ENCODE data around the gene WDR72.

WDR72 gene

DNA sequence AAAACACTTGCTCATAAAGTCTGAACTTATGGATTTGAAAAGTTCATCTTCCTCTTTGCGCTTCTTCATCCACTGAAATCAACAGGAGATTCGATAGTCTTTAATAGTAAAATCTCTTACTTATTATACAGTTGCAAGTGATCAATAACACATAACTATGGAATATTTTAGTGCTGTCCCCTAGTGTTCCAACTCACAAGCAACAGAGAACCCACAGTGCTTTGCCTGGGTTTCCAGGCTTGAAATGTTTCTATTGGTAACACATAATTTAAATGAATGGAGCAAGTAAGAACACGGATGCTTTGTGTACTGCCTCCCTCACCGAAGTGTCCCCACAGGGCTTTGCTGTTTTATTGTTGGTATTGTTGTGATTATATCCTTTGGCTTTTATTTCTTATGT is 93.5 kb downstream of the WDR72 start:
- Histone ChIP-seq H3K79me2 (ENCODE audit: insufficient read depth, low read length) (no peaks in the 10 kb centered on the region), H2AFZ (ENCODE audit: low read length) (no peak overlapping the region), H3K27me3 (ENCODE audit: insufficient read depth, low read length, poor library complexity, severe bottlenecking) (no peaks in the 10 kb centered on the region), H3K36me3 (ENCODE audit: insufficient read depth, low read length) (no peaks in the 10 kb centered on the region), H3K4me3 (ENCODE audit: low read length, poor library complexity, severe bottlenecking) (no peak overlapping the region), H3K4me1 (ENCODE audit: insufficient read depth, low read length, poor library complexity, severe bottlenecking) (no peaks in the 10 kb centered on the region), H4K20me1 (ENCODE audit: insufficient read depth, low read length, poor library complexity, severe bottlenecking) (no peaks in the 10 kb centered on the region), H3K9me2 (replicated peaks; ENCODE audit: low read depth, low read length) (no peaks in the 10 kb centered on the region), H3F3A (ENCODE audit: low read depth) (no peaks in the 10 kb centered on the region), H3K9ac (ENCODE audit: low read depth, low read length, poor library complexity, severe bottlenecking) (no peak overlapping the region), H3K4me2 (ENCODE audit: low read depth, low read length, poor library complexity, severe bottlenecking) (no peak overlapping the region), H3K9me3 (ENCODE audit: insufficient read depth, low read depth, low read length) (no peaks in the 10 kb centered on the region)
- TF ChIP-seq, protein P1, sequence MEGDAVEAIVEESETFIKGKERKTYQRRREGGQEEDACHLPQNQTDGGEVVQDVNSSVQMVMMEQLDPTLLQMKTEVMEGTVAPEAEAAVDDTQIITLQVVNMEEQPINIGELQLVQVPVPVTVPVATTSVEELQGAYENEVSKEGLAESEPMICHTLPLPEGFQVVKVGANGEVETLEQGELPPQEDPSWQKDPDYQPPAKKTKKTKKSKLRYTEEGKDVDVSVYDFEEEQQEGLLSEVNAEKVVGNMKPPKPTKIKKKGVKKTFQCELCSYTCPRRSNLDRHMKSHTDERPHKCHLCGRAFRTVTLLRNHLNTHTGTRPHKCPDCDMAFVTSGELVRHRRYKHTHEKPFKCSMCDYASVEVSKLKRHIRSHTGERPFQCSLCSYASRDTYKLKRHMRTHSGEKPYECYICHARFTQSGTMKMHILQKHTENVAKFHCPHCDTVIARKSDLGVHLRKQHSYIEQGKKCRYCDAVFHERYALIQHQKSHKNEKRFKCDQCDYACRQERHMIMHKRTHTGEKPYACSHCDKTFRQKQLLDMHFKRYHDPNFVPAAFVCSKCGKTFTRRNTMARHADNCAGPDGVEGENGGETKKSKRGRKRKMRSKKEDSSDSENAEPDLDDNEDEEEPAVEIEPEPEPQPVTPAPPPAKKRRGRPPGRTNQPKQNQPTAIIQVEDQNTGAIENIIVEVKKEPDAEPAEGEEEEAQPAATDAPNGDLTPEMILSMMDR (conservative IDR thresholded peaks at IDR 0.05; ENCODE audit: low read length): peak; percentile 19; the same call in 1 of the 2 replicates
- no peak for TF ChIP-seq EZH2phosphoT487 (IDR thresholded peaks at IDR 0.05; ENCODE audit: borderline replicate concordance)

DNA sequence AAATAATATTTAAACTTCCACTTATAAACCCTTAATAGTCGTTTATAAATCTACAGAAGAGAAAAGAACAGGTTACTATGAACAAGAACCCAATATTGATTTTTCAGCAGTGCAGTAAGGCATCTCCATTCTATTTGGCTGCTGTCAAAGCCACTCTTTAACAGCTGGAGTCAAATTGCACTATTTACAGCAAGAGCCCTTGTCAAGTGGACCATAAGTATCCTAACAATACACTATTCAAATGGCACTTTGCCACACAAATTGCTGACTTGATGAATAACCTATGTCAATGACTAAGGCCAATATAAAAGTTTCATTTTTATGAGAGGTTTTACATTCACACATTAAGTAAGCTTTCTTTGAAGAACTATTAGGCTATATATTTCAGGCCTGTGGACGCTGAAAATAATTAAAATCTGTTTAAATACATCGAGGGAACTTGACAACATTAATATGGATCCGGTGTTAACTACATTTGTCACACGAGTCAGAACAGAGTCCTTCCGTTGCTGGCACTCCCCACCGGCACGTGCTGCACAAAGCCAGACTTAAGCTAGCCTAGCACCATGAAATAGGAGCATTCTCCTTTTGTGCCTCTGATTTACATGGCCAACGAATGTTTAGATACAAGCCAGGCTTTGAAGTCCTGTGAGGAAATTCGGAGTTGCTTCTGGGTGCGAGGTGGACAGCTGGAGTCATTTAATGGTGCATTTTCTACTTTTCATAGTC is 100.5 kb downstream of the WDR72 start:
- H4K20me1 ChIP-seq (ENCODE audit: insufficient read depth, low read length, poor library complexity, severe bottlenecking): no peaks in the 10 kb centered on the region
- no peak overlapping the region for H3K4me2 ChIP-seq (ENCODE audit: low read depth, low read length, poor library complexity, severe bottlenecking)
- no peaks in the 10 kb centered on the region for H3F3A ChIP-seq (ENCODE audit: low read depth)
- H3K9me2 ChIP-seq (replicated peaks; ENCODE audit: low read depth, low read length): no peaks in the 10 kb centered on the region
- no peaks in the 10 kb centered on the region for H3K4me1 ChIP-seq (ENCODE audit: insufficient read depth, low read length, poor library complexity, severe bottlenecking)
- no peak overlapping the region for H3K9ac ChIP-seq (ENCODE audit: low read depth, low read length, poor library complexity, severe bottlenecking)
- no peaks in the 10 kb centered on the region for H3K36me3 ChIP-seq (ENCODE audit: insufficient read depth, low read length)
- H3K9me3 ChIP-seq (ENCODE audit: insufficient read depth, low read depth, low read length): no peaks in the 10 kb centered on the region
- TF ChIP-seq, protein P1 (conservative IDR thresholded peaks at IDR 0.05; ENCODE audit: low read length): no peak
- no peak for TF ChIP-seq EZH2phosphoT487 (IDR thresholded peaks at IDR 0.05; ENCODE audit: borderline replicate concordance)
- no peaks in the 10 kb centered on the region for H3K27me3 ChIP-seq (ENCODE audit: insufficient read depth, low read length, poor library complexity, severe bottlenecking)
- no peak overlapping the region for H2AFZ ChIP-seq (ENCODE audit: low read length)
- H3K4me3 ChIP-seq (ENCODE audit: low read length, poor library complexity, severe bottlenecking): no peak overlapping the region
- no peaks in the 10 kb centered on the region for H3K79me2 ChIP-seq (ENCODE audit: insufficient read depth, low read length)

DNA sequence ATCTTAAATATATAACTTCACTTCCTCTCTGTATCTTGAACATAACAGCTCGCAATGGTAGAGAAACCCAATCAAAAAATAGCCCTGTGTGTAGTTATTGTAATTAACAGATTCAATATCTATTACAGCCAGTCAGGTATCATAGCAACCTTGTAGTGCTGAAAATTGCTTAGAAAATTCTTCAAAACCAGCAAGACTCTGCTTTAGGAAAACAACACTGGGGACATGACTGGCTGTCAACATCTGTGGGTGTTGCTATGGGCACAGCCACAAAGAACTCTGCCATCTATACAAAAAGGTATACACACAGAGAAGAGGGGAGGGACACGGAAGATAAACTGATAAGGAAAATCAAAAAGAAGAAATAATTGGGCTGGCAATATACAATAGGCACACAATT is 101.2 kb downstream of the WDR72 start:
- TF ChIP-seq, protein P1 (conservative IDR thresholded peaks at IDR 0.05; ENCODE audit: low read length): no peak
- TF ChIP-seq EZH2phosphoT487 (IDR thresholded peaks at IDR 0.05; ENCODE audit: borderline replicate concordance): no peak
- no peaks in the 10 kb centered on the region for H3K79me2 ChIP-seq (ENCODE audit: insufficient read depth, low read length)
- no peaks in the 10 kb centered on the region for H4K20me1 ChIP-seq (ENCODE audit: insufficient read depth, low read length, poor library complexity, severe bottlenecking)
- H3K9ac ChIP-seq (ENCODE audit: low read depth, low read length, poor library complexity, severe bottlenecking): no peak overlapping the region
- H3K9me3 ChIP-seq (ENCODE audit: insufficient read depth, low read depth, low read length): no peaks in the 10 kb centered on the region
- H3K4me3 ChIP-seq (ENCODE audit: low read length, poor library complexity, severe bottlenecking): no peak overlapping the region
- no peaks in the 10 kb centered on the region for H3F3A ChIP-seq (ENCODE audit: low read depth)
- no peaks in the 10 kb centered on the region for H3K4me1 ChIP-seq (ENCODE audit: insufficient read depth, low read length, poor library complexity, severe bottlenecking)
- no peaks in the 10 kb centered on the region for H3K36me3 ChIP-seq (ENCODE audit: insufficient read depth, low read length)
- H3K27me3 ChIP-seq (ENCODE audit: insufficient read depth, low read length, poor library complexity, severe bottlenecking): no peaks in the 10 kb centered on the region
- no peaks in the 10 kb centered on the region for H3K9me2 ChIP-seq (replicated peaks; ENCODE audit: low read depth, low read length)
- H2AFZ ChIP-seq (ENCODE audit: low read length): no peak overlapping the region
- H3K4me2 ChIP-seq (ENCODE audit: low read depth, low read length, poor library complexity, severe bottlenecking): no peak overlapping the region
